A549 (cell line): Measurements from ENCODE around the gene ADAMTS4. TPM values are rescaled to one million over a fixed set of nuclear protein-coding genes. Genes with fewer than 3 reads are reported as not detected.

Source experiments
- ATAC-seq, 2 experiments: fragments of 200-7000 bp in 1 of 2; fragments of >200 bp in 1 of 2; cut with Nextera tagmentation in 1 of 2; cut with Tn5 transposase in 1 of 2; 3 replicates each; pipeline versions ENCODE4 v1.8.0 to v1.9.1; 2018 to 2020; ENCODE audit warnings: mild to moderate bottlenecking in 1 of 2, moderate library complexity in 1 of 2
- CTCF ChIA-PET: fragments of 300-600 bp; sonication (Branson Sonifier 250); formaldehyde crosslinking; extraction: SDS; loops from one replicate; lab custom pipeline; 2021; ENCODE audit warnings: antibody characterized with exemption, inconsistent platforms; lab: Yijun Ruan, JAX
- POLR2A ChIA-PET: fragments of 350-600 bp; formaldehyde crosslinking; extraction: SDS; loops from one replicate; lab custom pipeline; 2021; ENCODE audit warnings: antibody characterized with exemption, inconsistent platforms; lab: Yijun Ruan, JAX
- DNase-seq, 2 experiments: peaks; one replicate each; pipeline versions ENCODE4 v3.0.0 to v3.0.0-alpha.2; 2011 to 2016; ENCODE audit warnings: low read depth in 1 of 2, low spot score in 1 of 2
- FAIRE-seq: peaks from 2 replicates; lab custom pipeline; 2011; peaks lifted over from hg19 to GRCh38; lab: Jason Lieb, UNC
- H3K27ac ChIP-seq, 2 experiments: fragments of >200 bp; sonication (Bioruptor Twin); formaldehyde crosslinking; 3 replicates each; pipeline ENCODE4 v1.5.1; 2016 to 2017
- H3K4me1 ChIP-seq: fragments of >200 bp; sonication (Bioruptor Twin); formaldehyde crosslinking; 3 replicates; pipeline ENCODE4 v1.6.1; 2016
- H3K4me2 ChIP-seq: fragments of >200 bp; sonication (Bioruptor Twin); formaldehyde crosslinking; 3 replicates; pipeline ENCODE4 v1.6.1; 2016
- H3K4me3 ChIP-seq: fragments of >200 bp; sonication (Bioruptor Twin); formaldehyde crosslinking; 3 replicates; pipeline ENCODE4 v1.5.1; 2016
- H3K9me3 ChIP-seq: fragments of >200 bp; sonication (Bioruptor Twin); formaldehyde crosslinking; 3 replicates; pipeline ENCODE4 v1.6.1; 2016
- ATOH8 ChIP-seq: fragments of 250-450 bp; sonication (Bioruptor Pico); IDR thresholded peaks from 2 replicates; pipeline ENCODE4 v1.5.0; 2020; ENCODE audit warnings: low read depth, mild to moderate bottlenecking, moderate library complexity
- BHLHE40 ChIP-seq: IDR thresholded peaks from 2 replicates; pipeline ENCODE4 v1.6.1; 2012; ENCODE audit warnings: low read depth, low read length, inconsistent platforms
- CHD2 ChIP-seq: fragments of 150-350 bp; IDR thresholded peaks from 2 replicates; pipeline ENCODE4 v1.6.1; 2014; ENCODE audit warnings: low read length; ENCODE audit not compliant: partially characterized antibody
- CHD4 ChIP-seq: fragments of 200-600 bp; sonication (generic); IDR thresholded peaks from 2 replicates; pipeline ENCODE4 v1.6.1; 2016; ENCODE audit warnings: antibody characterized with exemption, mild to moderate bottlenecking, borderline replicate concordance
- E2F6 ChIP-seq: IDR thresholded peaks from 2 replicates; pipeline ENCODE4 v1.6.1; 2012; ENCODE audit warnings: low read depth, borderline replicate concordance
- EHMT2 ChIP-seq: fragments of 200-600 bp; sonication (generic); IDR thresholded peaks from 2 replicates; pipeline ENCODE4 v1.6.1; 2016; ENCODE audit warnings: antibody characterized with exemption, low read depth, mild to moderate bottlenecking, moderate library complexity
- HOXB13 ChIP-seq: fragments of 250-450 bp; sonication (Bioruptor Pico); IDR thresholded peaks from 2 replicates; pipeline ENCODE4 v1.5.0; 2020; ENCODE audit warnings: low read depth, mild to moderate bottlenecking, moderate library complexity
- JUNB ChIP-seq: fragments of >200 bp; sonication (Bioruptor Twin); formaldehyde crosslinking; IDR thresholded peaks from 2 replicates; pipeline ENCODE4 v1.6.1; 2016
- KDM5A ChIP-seq: fragments of 200-600 bp; sonication (generic); IDR thresholded peaks from 2 replicates; pipeline ENCODE4 v1.6.1; 2016; ENCODE audit warnings: antibody characterized with exemption, mild to moderate bottlenecking
- MAFK ChIP-seq: fragments of 450-650 bp; IDR thresholded peaks from 2 replicates; pipeline ENCODE4 v1.6.1; 2014; ENCODE audit not compliant: partially characterized antibody
- MAX ChIP-seq: IDR thresholded peaks from 2 replicates; pipeline ENCODE4 v1.6.1; 2012
- MAZ ChIP-seq: fragments of 150-350 bp; IDR thresholded peaks from 2 replicates; pipeline ENCODE4 v1.6.1; 2014; ENCODE audit warnings: antibody characterized with exemption, low read depth, low read length, borderline replicate concordance
- MYC ChIP-seq: IDR thresholded peaks from 2 replicates; pipeline ENCODE4 v1.6.1; 2012; ENCODE audit warnings: mild to moderate bottlenecking, inconsistent platforms, low read length, improper control_type of control experiment, borderline replicate concordance
- POLR2AphosphoS2 ChIP-seq: conservative IDR thresholded peaks from 2 replicates; pipeline ENCODE4 v1.6.1; 2012; ENCODE audit warnings: low read length, improper control_type of control experiment, inconsistent platforms
- RAD21 ChIP-seq, 2 experiments: fragments of >200 bp in 1 of 2; sonication (Bioruptor Twin) in 1 of 2; formaldehyde crosslinking in 1 of 2; IDR thresholded peaks in 1 of 2; conservative IDR thresholded peaks in 1 of 2; 2 replicates in 1 of 2; 3 replicates in 1 of 2; pipeline ENCODE4 v1.6.1; 2012 to 2018; ENCODE audit warnings: inconsistent platforms in 1 of 2
- REST ChIP-seq: fragments of 200-600 bp; sonication (generic); IDR thresholded peaks from 2 replicates; pipeline ENCODE4 v1.6.1; 2016; ENCODE audit warnings: antibody characterized with exemption, mild to moderate bottlenecking, moderate library complexity
- RFX5 ChIP-seq: fragments of 450-650 bp; IDR thresholded peaks from 2 replicates; pipeline ENCODE4 v1.7.1; 2014; ENCODE audit warnings: antibody characterized with exemption, mild to moderate bottlenecking, moderate library complexity
- SMC3 ChIP-seq: fragments of >200 bp; sonication (Bioruptor Twin); formaldehyde crosslinking; IDR thresholded peaks from 3 replicates; pipeline ENCODE4 v1.6.1; 2018; ENCODE audit warnings: inconsistent platforms
- TFCP2L1 ChIP-seq: fragments of 250-450 bp; sonication (Bioruptor Pico); IDR thresholded peaks from 2 replicates; pipeline ENCODE4 v1.5.0; 2021; ENCODE audit warnings: mild to moderate bottlenecking
- TP53 ChIP-seq: fragments of 250-450 bp; sonication (Bioruptor Pico); IDR thresholded peaks from 2 replicates; pipeline ENCODE4 v1.5.0; 2021; ENCODE audit warnings: mild to moderate bottlenecking, moderate library complexity
- USF2 ChIP-seq: fragments of 450-650 bp; IDR thresholded peaks from 2 replicates; pipeline ENCODE4 v1.6.1; 2014; ENCODE audit warnings: antibody characterized with exemption
- ZSCAN20 ChIP-seq: fragments of 250-450 bp; sonication (Bioruptor Pico); IDR thresholded peaks from 2 replicates; pipeline ENCODE4 v1.8.0; 2022; ENCODE audit warnings: mild to moderate bottlenecking, moderate library complexity
- WGBS: methylation state at CpG from one replicate; pipeline ENCODE4 v1.1.6; 2017; ENCODE audit errors: missing lambda C conversion rate; 5-methylcytosine and 5-hydroxymethylcytosine counted together
- polyA plus RNA-seq, 4 experiments: library from polyadenylated mRNA; depleted of rRNA in 3 of 4; stranded (reverse); fragments of >200 nt; fragmentation: RNase III in 1 of 4; extraction: RNeasy Plus Mini Kit Qiagen cat#74134 plus additional on column Dnase treatment in 1 of 4; gene quantifications; 2 replicates in 3 of 4; 3 replicates in 1 of 4; pipeline ENCODE4 v1.2.3, GENCODE V29; 2011 to 2017

Gene ADAMTS4
- polyA plus RNA-seq, 2 of the 4 experiments (the other 2 are of a cell fraction) = not detected

- H3K4me1 ChIP-seq = peaks cover 11% of the 10 kb centered on the region; the same call in 2 of the 3 replicates
- POLR2A ChIA-PET = no interaction called here
- no peak overlapping the region for H3K4me2 ChIP-seq
- H3K27ac ChIP-seq = no peak overlapping the region
- FAIRE-seq (no peak), ATAC-seq (no peak), DNase-seq (no peak)
- CTCF ChIA-PET = interaction anchor here (1.1 to 18.8 kb wide), 5 partner anchors 9 to 188 kb away, joined by 3 to 200 read pairs (median 60); partner anchors contain the start of genes NDUFS2 and TOMM40L
- no peak for TF ChIP-seq TFCP2L1 (CRISPR knock-in tag)
- no peak for TF ChIP-seq MAX
- TF ChIP-seq MYC = no peak
- no peak for TF ChIP-seq BHLHE40
- TF ChIP-seq JUNB = no peak
- TF ChIP-seq ATOH8 (CRISPR knock-in tag) = no peak
- no peak for TF ChIP-seq USF2
- no peak for TF ChIP-seq EHMT2
- TF ChIP-seq E2F6 = no peak
- TF ChIP-seq HOXB13 (CRISPR knock-in tag) = no peak
- TF ChIP-seq POLR2AphosphoS2 = no peak
- TF ChIP-seq RAD21 (conservative IDR thresholded peaks at IDR 0.05 in 1 of 2, IDR thresholded peaks at IDR 0.05 in 1 of 2) = no peak
- TF ChIP-seq TP53 (CRISPR knock-in tag) = no peak
- H3K4me3 ChIP-seq = no peak overlapping the region
- WGBS = 62% methylated on average over 4 of the region's 4 CpGs
- no peaks in the 10 kb centered on the region for H3K9me3 ChIP-seq
These were observed 3.7 kb downstream of the ADAMTS4 start for GRCh38 chr1:161195171-161195570.

- Histone ChIP-seq H3K4me1 (peaks cover 4% of the 10 kb centered on the region; the same call in 2 of the 3 replicates), H3K27ac (no peak overlapping the region), H3K4me2 (no peak overlapping the region), H3K9me3 (no peaks in the 10 kb centered on the region), H3K4me3 (no peak overlapping the region)
- WGBS = 82% methylated on average over 15 of the region's 21 CpGs
- DNase-seq (no peak), ATAC-seq (peak in 1 of 2 experiments; percentile 45; a peak in 2 of 6 replicates), FAIRE-seq (no peak)
- TF ChIP-seq CHD2 = no peak
- ChIA-PET CTCF (interaction anchor here (0.8 to 7.8 kb wide), 16 partner anchors 10 to 195 kb away, joined by 3 to 93 read pairs (median 9); partner anchors contain the start of genes APOA2, NDUFS2, PPOX and TOMM40L), POLR2A (interaction anchor here (0.8 kb wide), 1 partner anchor 8 kb away, joined by 3 read pairs; the partner anchor contains the start of gene NDUFS2)
These were observed 5.2 kb downstream of the ADAMTS4 start for GRCh38 chr1:161193561-161194235.

- Histone ChIP-seq H3K4me1 (no peaks in the 10 kb centered on the region), H3K27ac (no peak overlapping the region), H3K9me3 (no peaks in the 10 kb centered on the region), H3K4me2 (no peak overlapping the region), H3K4me3 (no peak overlapping the region)
- WGBS = 44% methylated on average over 13 of the region's 15 CpGs
- ChIA-PET POLR2A (no interaction called here), CTCF (interaction anchor here (0.6 to 7.8 kb wide), 31 partner anchors 11 to 202 kb away, joined by 3 to 93 read pairs (median 4); partner anchors contain the start of genes APOA2, CFAP126, NDUFS2 and PPOX)
- peak; percentile 65 for FAIRE-seq
- DNase-seq = peak; percentile 72 to 84
- peak; percentile 88 to 93 for ATAC-seq
- TF ChIP-seq MAZ = no peak
- TF ChIP-seq MAFK = no peak
- no peak for TF ChIP-seq KDM5A
- TF ChIP-seq ZSCAN20 (CRISPR knock-in tag) = no peak
- TF ChIP-seq REST = no peak
- TF ChIP-seq MYC = no peak
- TF ChIP-seq E2F6 = no peak
- TF ChIP-seq SMC3 = peak; percentile 66
- TF ChIP-seq CHD4 = no peak
- no peak for TF ChIP-seq JUNB
- no peak for TF ChIP-seq RFX5
- no peak for TF ChIP-seq EHMT2
These were observed 6.1 kb downstream of the ADAMTS4 start for GRCh38 chr1:161192476-161193465.
